Endothelial cell of umbilical vein (primary cell): ENCODE data around the gene TIAM1. TPM values are rescaled to one million over a fixed set of nuclear protein-coding genes. Genes with fewer than 3 reads are reported as not detected.

Experiments used
- BruUV-seq: library from RNA; stranded (reverse); fragments of 400-500 nt; replicated peaks from 2 replicates; lab custom pipeline; 2021; lab: Mats Ljungman, UMichigan
- CTCF ChIA-PET: fragments of 300-600, 350-600 bp; sonication (Branson Sonifier 250); formaldehyde crosslinking; loops from one replicate; lab custom pipeline; 2021; ENCODE audit warnings: antibody characterized with exemption, inconsistent platforms; lab: Charles Lee
- POLR2A ChIA-PET: fragments of 300-600, 350-600 bp; sonication (Branson Sonifier 250); formaldehyde crosslinking; loops from one replicate; lab custom pipeline; 2021; ENCODE audit warnings: antibody characterized with exemption, inconsistent platforms; lab: Charles Lee
- DNase-seq: peaks from one replicate; pipeline ENCODE4 v3.0.0-alpha.2; 2011; ENCODE audit warnings: low read depth, low spot score
- FAIRE-seq: peaks from 2 replicates; lab custom pipeline; 2011; peaks lifted over from hg19 to GRCh38; lab: Jason Lieb, UNC
- H2AFZ ChIP-seq: 2 replicates; pipeline ENCODE4 v1.6.0; 2012; ENCODE audit warnings: low read depth, low read length, control low read depth, inconsistent platforms
- H3K27ac ChIP-seq: 2 replicates; pipeline ENCODE4 v1.5.1; 2011; ENCODE audit warnings: low read depth, mild to moderate bottlenecking, control low read depth, low read length, moderate library complexity; ENCODE audit not compliant: insufficient read depth
- H3K27me3 ChIP-seq, 2 experiments: 2 replicates each; pipeline versions ENCODE4 v1.6.0 to v1.6.1; 2011; ENCODE audit warnings: low read length in 2 of 2, mixed read lengths in 1 of 2; ENCODE audit not compliant: control insufficient read depth in 2 of 2, insufficient read depth in 2 of 2
- H3K36me3 ChIP-seq, 2 experiments: 2 replicates in 1 of 2; 3 replicates in 1 of 2; pipeline ENCODE4 v1.5.1; 2011; ENCODE audit warnings: low read length in 2 of 2, mild to moderate bottlenecking in 1 of 2, moderate library complexity in 1 of 2; ENCODE audit not compliant: control insufficient read depth in 2 of 2, insufficient read depth in 2 of 2; ENCODE audit errors: extremely low read depth in 1 of 2
- H3K4me1 ChIP-seq: 3 replicates; pipeline ENCODE4 v1.5.1; 2011; ENCODE audit warnings: mild to moderate bottlenecking, low read length; ENCODE audit not compliant: control insufficient read depth, insufficient read depth; ENCODE audit errors: extremely low read depth
- H3K4me2 ChIP-seq: 2 replicates; pipeline ENCODE4 v1.6.1; 2011; ENCODE audit warnings: low read length, control low read depth, mixed read lengths; ENCODE audit not compliant: insufficient read depth
- H3K4me3 ChIP-seq, 3 experiments: fragments of 200-600 bp in 1 of 3; sonication (generic), shearing (Covaris generic) in 1 of 3; replicated peaks in 1 of 3; 2 replicates each; pipeline ENCODE4 v1.5.1; 2011 to 2016; ENCODE audit warnings: control low read depth in 3 of 3, low read length in 3 of 3, mild to moderate bottlenecking in 2 of 3, inconsistent platforms in 1 of 3, low read depth in 1 of 3, moderate library complexity in 1 of 3; ENCODE audit not compliant: insufficient read depth in 1 of 3
- H3K79me2 ChIP-seq: 2 replicates; pipeline ENCODE4 v1.6.0; 2012; ENCODE audit warnings: low read length, inconsistent platforms; ENCODE audit not compliant: control insufficient read depth, insufficient read depth
- H3K9ac ChIP-seq: replicated peaks from 2 replicates; pipeline ENCODE3; 2011; ENCODE audit warnings: low read length, control low read depth; ENCODE audit not compliant: insufficient read depth; ENCODE audit errors: extremely low read depth
- H3K9me1 ChIP-seq: replicated peaks from 3 replicates; pipeline ENCODE4 v1.6.0; 2011; ENCODE audit warnings: mild to moderate bottlenecking, low read length; ENCODE audit not compliant: control insufficient read depth, insufficient read depth; ENCODE audit errors: extremely low read depth
- H3K9me3 ChIP-seq: replicated peaks from 2 replicates; pipeline ENCODE4 v1.5.1; 2012; ENCODE audit warnings: low read length, inconsistent platforms; ENCODE audit not compliant: control insufficient read depth, insufficient read depth
- H4K20me1 ChIP-seq: replicated peaks from 2 replicates; pipeline ENCODE3; 2011; ENCODE audit warnings: mild to moderate bottlenecking, low read length; ENCODE audit not compliant: control insufficient read depth, insufficient read depth; ENCODE audit errors: extremely low read depth
- EZH2 ChIP-seq: IDR thresholded peaks from 2 replicates; pipeline ENCODE4 v1.6.1; 2012; ENCODE audit warnings: borderline replicate concordance, low read depth, mild to moderate bottlenecking, moderate library complexity, low read length, inconsistent platforms; ENCODE audit not compliant: severe bottlenecking
- FOS ChIP-seq: IDR thresholded peaks from 2 replicates; pipeline ENCODE4 v1.6.1; 2011; ENCODE audit warnings: mild to moderate bottlenecking, low read length, moderate library complexity, borderline replicate concordance; ENCODE audit not compliant: insufficient read depth
- GATA2 ChIP-seq: IDR thresholded peaks from 2 replicates; pipeline ENCODE4 v1.7.0; 2011; ENCODE audit warnings: low read depth, mild to moderate bottlenecking, moderate library complexity, mixed read lengths, low read length; ENCODE audit not compliant: insufficient read length, insufficient read depth
- JUN ChIP-seq: IDR thresholded peaks from 2 replicates; pipeline ENCODE4 v1.6.1; 2011; ENCODE audit warnings: borderline replicate concordance, low read depth; ENCODE audit not compliant: insufficient read length, insufficient read depth
- MYC ChIP-seq: IDR thresholded peaks from one replicate; pipeline ENCODE4 v1.6.1; 2011; ENCODE audit warnings: mild to moderate bottlenecking, low read depth, low read length
- POLR2A ChIP-seq: IDR thresholded peaks from 2 replicates; pipeline ENCODE4 v1.6.1; 2012; ENCODE audit warnings: low read depth, mild to moderate bottlenecking, control low read depth, low read length
- POLR2AphosphoS5 ChIP-seq: IDR thresholded peaks from 2 replicates; pipeline ENCODE4 v1.6.1; 2012; ENCODE audit warnings: low read depth, mild to moderate bottlenecking, control low read depth, low read length, moderate library complexity; ENCODE audit not compliant: insufficient read depth
- dilution Hi-C: fragments of 300-500 bp; cut with MboI; formaldehyde crosslinking; loops from one replicate; pipeline ENCODE4 v1.15.0; 2019; ENCODE audit warnings: low sequenced_read_pairs; ENCODE audit not compliant: extremely low pct_ligation_motif_present
- intact Hi-C: fragments of 100-400 bp; cut with micrococcal nuclease; formaldehyde crosslinking; loops from one replicate; pipeline ENCODE4 v1.10.0; 2022
- polyA plus RNA-seq, 4 experiments: library from polyadenylated mRNA; depleted of rRNA in 3 of 4; stranded (reverse) in 3 of 4; unstranded in 1 of 4; fragments of >200 nt; gene quantifications; 2 replicates each; pipeline versions ENCODE4 v1.2.1 to v1.2.3, GENCODE V29; 2011 to 2012; ENCODE audit warnings: missing spikeins in 1 of 4
- total RNA-seq: library from RNA; stranded (reverse); gene quantifications from 2 replicates; pipeline ENCODE4 v1.2.3, GENCODE V29; 2021
- TF ChIP-seq, protein P1 (sequence below): IDR thresholded peaks from 2 replicates; pipeline ENCODE4 v1.6.1; 2011; ENCODE audit not compliant: insufficient read depth, insufficient read length
- TF ChIP-seq, protein P2 (sequence below), 2 donors: IDR thresholded peaks; 1 replicate in 1 of 2; 2 replicates in 1 of 2; pipeline ENCODE4 v1.5.1; 2011; ENCODE audit warnings: low read length in 2 of 2, mild to moderate bottlenecking in 2 of 2, moderate library complexity in 2 of 2, control low read depth in 1 of 2, inconsistent platforms in 1 of 2, low read depth in 1 of 2; ENCODE audit not compliant: insufficient read depth in 1 of 2; ENCODE audit errors: extremely low read depth in 1 of 2

Gene TIAM1
- total and polyA plus RNA-seq, 2 donors (not counting 3 experiments of a cell fraction or from before 2014, with no cell fraction given), result 0.21 to 0.86 TPM

DNA sequence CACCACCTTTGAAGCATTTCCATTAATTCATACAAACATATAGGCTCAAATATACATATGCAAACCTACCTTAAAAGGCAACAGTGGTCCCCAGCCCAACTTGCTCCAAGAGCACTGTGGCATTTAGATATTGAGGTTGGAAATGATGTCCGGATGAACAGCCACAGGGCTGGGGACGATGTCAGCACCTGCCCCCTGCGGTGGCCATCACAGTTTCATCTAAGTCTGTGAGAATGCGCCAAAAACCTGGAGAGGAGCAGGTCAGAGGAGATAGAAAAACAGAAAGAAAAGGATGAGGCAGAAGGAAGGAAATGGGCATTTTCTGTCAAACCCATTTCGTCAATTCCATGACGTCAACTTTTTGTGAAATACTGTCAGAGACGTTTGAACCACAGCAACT lies 67.4 kb downstream of the TIAM1 start:
- CTCF ChIA-PET, result no interaction called here
- DNase-seq (no peak), FAIRE-seq (no peak)
- H4K20me1 ChIP-seq, result no peaks in the 10 kb centered on the region
- H2AFZ ChIP-seq, result no peak overlapping the region
- H3K27me3 ChIP-seq, result no peaks in the 10 kb centered on the region
- H3K79me2 ChIP-seq, result no peaks in the 10 kb centered on the region
- H3K4me2 ChIP-seq, result no peak overlapping the region
- dilution Hi-C loops, result no loop called here
- no TSS peak for BruUV-seq
- TF ChIP-seq JUN (no peak), EZH2 (no peak), GATA2 (no peak), FOS (no peak), MYC (no peak), POLR2AphosphoS5 (no peak), POLR2A (no peak)
- TF ChIP-seq, protein P1, sequence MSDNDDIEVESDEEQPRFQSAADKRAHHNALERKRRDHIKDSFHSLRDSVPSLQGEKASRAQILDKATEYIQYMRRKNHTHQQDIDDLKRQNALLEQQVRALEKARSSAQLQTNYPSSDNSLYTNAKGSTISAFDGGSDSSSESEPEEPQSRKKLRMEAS, result no peak
- TF ChIP-seq, protein P2, sequence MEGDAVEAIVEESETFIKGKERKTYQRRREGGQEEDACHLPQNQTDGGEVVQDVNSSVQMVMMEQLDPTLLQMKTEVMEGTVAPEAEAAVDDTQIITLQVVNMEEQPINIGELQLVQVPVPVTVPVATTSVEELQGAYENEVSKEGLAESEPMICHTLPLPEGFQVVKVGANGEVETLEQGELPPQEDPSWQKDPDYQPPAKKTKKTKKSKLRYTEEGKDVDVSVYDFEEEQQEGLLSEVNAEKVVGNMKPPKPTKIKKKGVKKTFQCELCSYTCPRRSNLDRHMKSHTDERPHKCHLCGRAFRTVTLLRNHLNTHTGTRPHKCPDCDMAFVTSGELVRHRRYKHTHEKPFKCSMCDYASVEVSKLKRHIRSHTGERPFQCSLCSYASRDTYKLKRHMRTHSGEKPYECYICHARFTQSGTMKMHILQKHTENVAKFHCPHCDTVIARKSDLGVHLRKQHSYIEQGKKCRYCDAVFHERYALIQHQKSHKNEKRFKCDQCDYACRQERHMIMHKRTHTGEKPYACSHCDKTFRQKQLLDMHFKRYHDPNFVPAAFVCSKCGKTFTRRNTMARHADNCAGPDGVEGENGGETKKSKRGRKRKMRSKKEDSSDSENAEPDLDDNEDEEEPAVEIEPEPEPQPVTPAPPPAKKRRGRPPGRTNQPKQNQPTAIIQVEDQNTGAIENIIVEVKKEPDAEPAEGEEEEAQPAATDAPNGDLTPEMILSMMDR (IDR thresholded peaks at IDR 0.05; ENCODE audit: extremely low read depth in 1 of 2, insufficient read depth in 1 of 2, low read depth in 1 of 2, low read length in 2 of 2), result no peak
- intact Hi-C loops, result no loop called here
- POLR2A ChIA-PET, result no interaction called here
- H3K4me1 ChIP-seq, result no peaks in the 10 kb centered on the region
- no peaks in the 10 kb centered on the region for H3K36me3 ChIP-seq
- no peaks in the 10 kb centered on the region for H3K9me1 ChIP-seq
- no peaks in the 10 kb centered on the region for H3K9me3 ChIP-seq
- no peak overlapping the region for H3K9ac ChIP-seq
- H3K4me3 ChIP-seq, result no peak overlapping the region
- no peak overlapping the region for H3K27ac ChIP-seq
